Measurements from ENCODE around the gene LILRA6. TPM values are rescaled to one million over a fixed set of nuclear protein-coding genes. Genes with fewer than 3 reads are reported as not detected.

Gene LILRA6
- total RNA-seq, 1 experiment from 2014 or later: not detected

DNA sequence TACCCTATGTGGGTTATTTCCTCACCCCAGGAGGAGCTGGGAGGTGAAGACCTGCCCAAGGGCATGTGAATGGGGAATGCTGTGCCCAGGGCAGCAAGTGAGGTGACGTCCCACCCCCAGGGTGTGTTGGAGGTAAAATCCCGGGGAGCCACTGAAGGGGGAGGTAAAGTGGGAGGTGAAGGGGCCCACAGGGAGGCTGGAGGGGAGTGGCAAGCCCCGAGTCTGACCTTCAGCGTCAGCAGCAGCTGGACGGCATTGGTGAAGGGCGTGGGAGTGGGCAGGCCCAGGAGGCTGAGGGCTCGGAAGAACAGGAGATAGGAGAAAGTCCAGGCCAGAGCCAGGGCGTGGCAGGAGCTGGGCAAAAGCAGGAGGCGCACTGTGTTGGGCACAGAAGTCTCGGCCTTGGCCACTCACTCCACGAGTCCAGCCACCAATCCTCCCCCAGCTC is 55.6 kb downstream of the LILRA6 start:
- BruUV-seq (replicated peaks): no TSS peak
- Histone ChIP-seq H3K36me3 (ENCODE audit: insufficient read depth, low read length, poor library complexity, severe bottlenecking) (peaks cover 3% of the 10 kb centered on the region), H3K4me3 (ENCODE audit: low read depth, low read length, poor library complexity, severe bottlenecking) (no peak overlapping the region), H3K9me3 (ENCODE audit: low read depth, low read length, poor library complexity, severe bottlenecking) (no peaks in the 10 kb centered on the region), H3K27me3 (replicated peaks; ENCODE audit: insufficient read depth, low read depth, low read length, poor library complexity) (no peaks in the 10 kb centered on the region), H3K4me1 (ENCODE audit: insufficient read depth, low read length, poor library complexity, severe bottlenecking) (peaks cover 12% of the 10 kb centered on the region), H3K27ac (ENCODE audit: low read depth, low read length, poor library complexity, severe bottlenecking) (no peak overlapping the region)
- ChIA-PET CTCF (no interaction called here), POLR2A (ENCODE audit: low non-redundant PET) (no interaction called here)
- no peak for TF ChIP-seq EZH2 (IDR thresholded peaks at IDR 0.05; ENCODE audit: borderline replicate concordance, low read depth, low read length, poor library complexity, severe bottlenecking)
- TF ChIP-seq, protein P1, sequence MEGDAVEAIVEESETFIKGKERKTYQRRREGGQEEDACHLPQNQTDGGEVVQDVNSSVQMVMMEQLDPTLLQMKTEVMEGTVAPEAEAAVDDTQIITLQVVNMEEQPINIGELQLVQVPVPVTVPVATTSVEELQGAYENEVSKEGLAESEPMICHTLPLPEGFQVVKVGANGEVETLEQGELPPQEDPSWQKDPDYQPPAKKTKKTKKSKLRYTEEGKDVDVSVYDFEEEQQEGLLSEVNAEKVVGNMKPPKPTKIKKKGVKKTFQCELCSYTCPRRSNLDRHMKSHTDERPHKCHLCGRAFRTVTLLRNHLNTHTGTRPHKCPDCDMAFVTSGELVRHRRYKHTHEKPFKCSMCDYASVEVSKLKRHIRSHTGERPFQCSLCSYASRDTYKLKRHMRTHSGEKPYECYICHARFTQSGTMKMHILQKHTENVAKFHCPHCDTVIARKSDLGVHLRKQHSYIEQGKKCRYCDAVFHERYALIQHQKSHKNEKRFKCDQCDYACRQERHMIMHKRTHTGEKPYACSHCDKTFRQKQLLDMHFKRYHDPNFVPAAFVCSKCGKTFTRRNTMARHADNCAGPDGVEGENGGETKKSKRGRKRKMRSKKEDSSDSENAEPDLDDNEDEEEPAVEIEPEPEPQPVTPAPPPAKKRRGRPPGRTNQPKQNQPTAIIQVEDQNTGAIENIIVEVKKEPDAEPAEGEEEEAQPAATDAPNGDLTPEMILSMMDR (conservative IDR thresholded peaks at IDR 0.05; ENCODE audit: low read depth, low read length): no peak
- intact Hi-C loops (cut with micrococcal nuclease; ENCODE audit: unreplicated experiment): no loop called here
- no peak for DNase-seq (ENCODE audit: low spot score)

Small RNA genes lying within 50 kb of the gene (microRNA-seq; reads per million reads assigned to microRNA genes)
- not detected for gene MIR4752

Other genes starting within 250 kb of the LILRA6 start
- gene VSTM1, start 178.9 kb downstream of the LILRA6 start, total RNA-seq (2021): not detected in 2 replicates
- not detected in 2 replicates for gene TARM1, start 161.4 kb downstream of the LILRA6 start, total RNA-seq (2021)
- 0.47 and 0.61 TPM in 2 replicates for gene OSCAR, start 142.0 kb downstream of the LILRA6 start, total RNA-seq (2021)
- 144 and 148 TPM in 2 replicates for gene NDUFA3, start 139.9 kb downstream of the LILRA6 start, total RNA-seq (2021)
- 31.1 and 31.4 TPM in 2 replicates for gene TFPT, start 127.1 kb downstream of the LILRA6 start, total RNA-seq (2021)
- 109 and 115 TPM in 2 replicates for gene PRPF31, start 127.0 kb downstream of the LILRA6 start, total RNA-seq (2021)
- gene CNOT3, start 105.0 kb downstream of the LILRA6 start, total RNA-seq (2021): 90.8 and 102 TPM in 2 replicates
- 8.8 and 9.7 TPM in 2 replicates for gene LENG1, start 83.1 kb downstream of the LILRA6 start, total RNA-seq (2021)
- 0.58 and 0.96 TPM in 2 replicates for gene TMC4, start 69.6 kb downstream of the LILRA6 start, total RNA-seq (2021)
- 107 and 109 TPM in 2 replicates for gene MBOAT7, start 53.2 kb downstream of the LILRA6 start, total RNA-seq (2021)
- gene TSEN34, start 51.5 kb downstream of the LILRA6 start, total RNA-seq (2021): 56.9 and 64.7 TPM in 2 replicates
- 944 and 951 TPM in 2 replicates for gene RPS9, start 41.9 kb downstream of the LILRA6 start, total RNA-seq (2021)
- gene LILRB3, start 19.8 kb downstream of the LILRA6 start, total RNA-seq (2021): not detected in 2 replicates
- not detected in 2 replicates for gene LILRB5, start 14.5 kb upstream of the LILRA6 start, total RNA-seq (2021)
- not detected in 2 replicates for gene LILRB2, start 38.3 kb upstream of the LILRA6 start, total RNA-seq (2021)
- not detected in 2 replicates for gene LILRA5, start 70.4 kb upstream of the LILRA6 start, total RNA-seq (2021)
- not detected in 2 replicates for gene LILRA4, start 96.4 kb upstream of the LILRA6 start, total RNA-seq (2021)
- not detected in 2 replicates for gene LAIR1, start 122.1 kb upstream of the LILRA6 start, total RNA-seq (2021)
- gene TTYH1, start 172.7 kb upstream of the LILRA6 start, total RNA-seq (2021): 3.0 and 3.2 TPM in 2 replicates
- gene LENG8, start 206.4 kb upstream of the LILRA6 start, total RNA-seq (2021): 129 and 149 TPM in 2 replicates
- 4.2 and 4.3 TPM in 2 replicates for gene LENG9, start 221.0 kb upstream of the LILRA6 start, total RNA-seq (2021)
- gene CDC42EP5, start 230.5 kb upstream of the LILRA6 start, total RNA-seq (2021): 111 and 119 TPM in 2 replicates

Data from A673 (cell line).